ENCODE results near the gene COLGALT1.

Gene COLGALT1

GRCh38 chr19:17602217-17602616 is 46.8 kb downstream of the COLGALT1 start:
- DNase-seq, result no peak

- no peak for DNase-seq
Measured at GRCh38 chr19:17602872-17603510, 47.5 kb downstream of the COLGALT1 start.

GRCh38 chr19:17604372-17605025 is 49.0 kb downstream of the COLGALT1 start:
- no peak for DNase-seq

- DNase-seq, result no peak
Measured at GRCh38 chr19:17605117-17605516, 49.7 kb downstream of the COLGALT1 start.

- peak; percentile 97 for DNase-seq
Measured at GRCh38 chr19:17605761-17606589, 50.5 kb downstream of the COLGALT1 start.

GRCh38 chr19:17606590-17607185 is 51.2 kb downstream of the COLGALT1 start:
- DNase-seq, result no peak

GRCh38 chr19:17607936-17608335 is 52.5 kb downstream of the COLGALT1 start:
- no peak for DNase-seq

- DNase-seq, result no peak
Measured at GRCh38 chr19:17610384-17610783, 54.9 kb downstream of the COLGALT1 start.

- no peak for DNase-seq
Measured at GRCh38 chr19:17611462-17612244, 56.2 kb downstream of the COLGALT1 start.

GRCh38 chr19:17614476-17614875 is 59.0 kb downstream of the COLGALT1 start:
- DNase-seq, result no peak

GRCh38 chr19:17615889-17616685 is 60.6 kb downstream of the COLGALT1 start:
- no peak for DNase-seq

- no peak for DNase-seq
Measured at GRCh38 chr19:17616686-17616960, 61.2 kb downstream of the COLGALT1 start.

GRCh38 chr19:17616961-17617806 is 61.7 kb downstream of the COLGALT1 start:
- no peak for DNase-seq

- no peak for DNase-seq
Measured at GRCh38 chr19:17617807-17618192, 62.4 kb downstream of the COLGALT1 start.

- no peak for DNase-seq
Measured at GRCh38 chr19:17618281-17618903, 62.9 kb downstream of the COLGALT1 start.

GRCh38 chr19:17618936-17619335 is 63.5 kb downstream of the COLGALT1 start:
- DNase-seq, result no peak

- no peak for DNase-seq
Measured at GRCh38 chr19:17620696-17621095, 65.2 kb downstream of the COLGALT1 start.

- DNase-seq, result no peak
Measured at GRCh38 chr19:17623224-17623935, 67.9 kb downstream of the COLGALT1 start.

GRCh38 chr19:17624314-17624991 is 69.0 kb downstream of the COLGALT1 start:
- DNase-seq, result no peak

Data from NCI-H146 (cell line).